ENCODE measurements around the gene F5. TPM values are rescaled to one million over a fixed set of nuclear protein-coding genes. Genes with fewer than 3 reads are reported as not detected.

F5 gene
- total and polyA plus RNA-seq, 10 of the 15 experiments (the other 5 are each of a cell fraction or from before 2014, with no cell fraction given), result under 0.01 to 3.8 (median 0.40) TPM

DNA sequence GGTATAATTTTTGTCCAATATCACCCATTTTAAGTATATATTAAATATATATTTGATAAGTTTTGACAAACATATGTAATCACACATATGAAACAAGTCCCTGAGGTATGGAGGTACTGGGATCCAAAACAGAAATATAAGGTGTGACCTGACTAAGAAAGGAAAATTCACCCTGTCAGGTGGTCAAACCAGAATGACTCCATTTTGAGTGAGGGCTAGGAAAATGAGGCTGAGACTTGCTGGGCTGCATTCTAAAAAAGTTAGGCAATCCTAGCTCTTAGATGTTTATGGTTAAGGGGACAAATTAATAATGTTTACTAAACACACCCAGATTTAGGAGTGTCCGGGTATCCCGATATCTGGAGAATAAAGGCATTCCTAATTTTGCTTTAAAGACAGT lies 89.0 kb downstream of the F5 start:
- H3K9me3 ChIP-seq (replicated peaks; ENCODE audit: control insufficient read depth, insufficient read depth, low read length), result no peaks in the 10 kb centered on the region; the same call in 2 of the 3 replicates
- SMC1A ChIA-PET (ENCODE audit: uncharacterized antibody, unreplicated experiment), result interaction anchor here (0.5 kb wide), 1 partner anchor 125 kb away, joined by 3 read pairs; no protein-coding TSS in a partner anchor
- no peaks in the 10 kb centered on the region for H3K4me1 ChIP-seq (ENCODE audit: control insufficient read depth, insufficient read depth, low read length)
- CTCF ChIA-PET, result interaction anchor here (1.0 kb wide), 1 partner anchor 31 kb away, joined by 3 read pairs; no protein-coding TSS in a partner anchor
- H3K79me2 ChIP-seq (ENCODE audit: control insufficient read depth, insufficient read depth, low read length), result no peaks in the 10 kb centered on the region
- H3K36me3 ChIP-seq (ENCODE audit: control insufficient read depth in 2 of 2, insufficient read depth in 2 of 2, low read length in 1 of 2), result no peaks in the 10 kb centered on the region
- no TSS peak for BruUV-seq (replicated peaks)
- 96% methylated on average over 2 of the region's 2 CpGs for WGBS (ENCODE audit: insufficient coverage, insufficient replicate concordance, low lambda C conversion rate, missing lambda C conversion rate)
- RAD21 ChIA-PET (ENCODE audit: unreplicated experiment), result no interaction called here
- no peak overlapping the region for H2AFZ ChIP-seq (ENCODE audit: control insufficient read depth, low read depth, low read length)
- H4K20me1 ChIP-seq (ENCODE audit: control insufficient read depth, insufficient read depth), result no peaks in the 10 kb centered on the region
- no peak overlapping the region for H3K4me3 ChIP-seq
- no peak overlapping the region for H3K9ac ChIP-seq (ENCODE audit: control insufficient read depth, insufficient read depth, low read length)
- in situ Hi-C loops (cut with MboI) (no loop called here), intact Hi-C loops (cut with micrococcal nuclease; ENCODE audit: unreplicated experiment) (no loop called here)
- DNase-seq (ENCODE audit: low read depth, low spot score) (no peak), FAIRE-seq (no peak), ATAC-seq (no peak)
- POLR2A ChIA-PET, result no interaction called here
- no peaks in the 10 kb centered on the region for H3K27me3 ChIP-seq (replicated peaks in 1 of 2; ENCODE audit: control insufficient read depth in 2 of 2, insufficient read depth in 2 of 2, low read length in 1 of 2)
- no peak overlapping the region for H3K27ac ChIP-seq (ENCODE audit: control insufficient read depth, insufficient read depth)
- H3K4me2 ChIP-seq (ENCODE audit: control insufficient read depth, insufficient read depth), result no peak overlapping the region
- TF ChIP-seq PML (IDR thresholded peaks at IDR 0.05; ENCODE audit: low read length) (no peak), CBX5 (IDR thresholded peaks at IDR 0.05; ENCODE audit: low read depth) (no peak), PAX5 (IDR thresholded peaks at IDR 0.05; ENCODE audit: borderline replicate concordance, low read depth, low read length) (no peak), ZNF207 (IDR thresholded peaks at IDR 0.05; ENCODE audit: borderline replicate concordance) (no peak), GATAD2B (conservative IDR thresholded peaks at IDR 0.05; ENCODE audit: low read depth) (no peak), POLR2AphosphoS2 (IDR thresholded peaks at IDR 0.05; ENCODE audit: low read depth, low read length) (no peak), EP300 (IDR thresholded peaks at IDR 0.05; ENCODE audit: borderline replicate concordance in 1 of 2, control insufficient read depth in 1 of 2, low read depth in 2 of 2, low read length in 2 of 2) (no peak), CEBPB (IDR thresholded peaks at IDR 0.05; ENCODE audit: borderline replicate concordance in 1 of 2, low read depth in 2 of 2, low read length in 2 of 2) (no peak), DPF2 (IDR thresholded peaks at IDR 0.05) (no peak), ZNF384 (IDR thresholded peaks at IDR 0.05; ENCODE audit: borderline replicate concordance, low read depth, low read length) (no peak), RFX5 (IDR thresholded peaks at IDR 0.05; ENCODE audit: low read depth, low read length) (no peak), KAT2A (conservative IDR thresholded peaks at IDR 0.05; ENCODE audit: control insufficient read depth, low read depth, low read length) (no peak), RUNX3 (IDR thresholded peaks at IDR 0.05; ENCODE audit: low read length) (no peak)
- TF ChIP-seq, protein P1, sequence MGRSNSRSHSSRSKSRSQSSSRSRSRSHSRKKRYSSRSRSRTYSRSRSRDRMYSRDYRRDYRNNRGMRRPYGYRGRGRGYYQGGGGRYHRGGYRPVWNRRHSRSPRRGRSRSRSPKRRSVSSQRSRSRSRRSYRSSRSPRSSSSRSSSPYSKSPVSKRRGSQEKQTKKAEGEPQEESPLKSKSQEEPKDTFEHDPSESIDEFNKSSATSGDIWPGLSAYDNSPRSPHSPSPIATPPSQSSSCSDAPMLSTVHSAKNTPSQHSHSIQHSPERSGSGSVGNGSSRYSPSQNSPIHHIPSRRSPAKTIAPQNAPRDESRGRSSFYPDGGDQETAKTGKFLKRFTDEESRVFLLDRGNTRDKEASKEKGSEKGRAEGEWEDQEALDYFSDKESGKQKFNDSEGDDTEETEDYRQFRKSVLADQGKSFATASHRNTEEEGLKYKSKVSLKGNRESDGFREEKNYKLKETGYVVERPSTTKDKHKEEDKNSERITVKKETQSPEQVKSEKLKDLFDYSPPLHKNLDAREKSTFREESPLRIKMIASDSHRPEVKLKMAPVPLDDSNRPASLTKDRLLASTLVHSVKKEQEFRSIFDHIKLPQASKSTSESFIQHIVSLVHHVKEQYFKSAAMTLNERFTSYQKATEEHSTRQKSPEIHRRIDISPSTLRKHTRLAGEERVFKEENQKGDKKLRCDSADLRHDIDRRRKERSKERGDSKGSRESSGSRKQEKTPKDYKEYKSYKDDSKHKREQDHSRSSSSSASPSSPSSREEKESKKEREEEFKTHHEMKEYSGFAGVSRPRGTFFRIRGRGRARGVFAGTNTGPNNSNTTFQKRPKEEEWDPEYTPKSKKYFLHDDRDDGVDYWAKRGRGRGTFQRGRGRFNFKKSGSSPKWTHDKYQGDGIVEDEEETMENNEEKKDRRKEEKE (IDR thresholded peaks at IDR 0.05), result no peak
- TF ChIP-seq, protein P2, sequence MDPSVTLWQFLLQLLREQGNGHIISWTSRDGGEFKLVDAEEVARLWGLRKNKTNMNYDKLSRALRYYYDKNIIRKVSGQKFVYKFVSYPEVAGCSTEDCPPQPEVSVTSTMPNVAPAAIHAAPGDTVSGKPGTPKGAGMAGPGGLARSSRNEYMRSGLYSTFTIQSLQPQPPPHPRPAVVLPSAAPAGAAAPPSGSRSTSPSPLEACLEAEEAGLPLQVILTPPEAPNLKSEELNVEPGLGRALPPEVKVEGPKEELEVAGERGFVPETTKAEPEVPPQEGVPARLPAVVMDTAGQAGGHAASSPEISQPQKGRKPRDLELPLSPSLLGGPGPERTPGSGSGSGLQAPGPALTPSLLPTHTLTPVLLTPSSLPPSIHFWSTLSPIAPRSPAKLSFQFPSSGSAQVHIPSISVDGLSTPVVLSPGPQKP (IDR thresholded peaks at IDR 0.05; ENCODE audit: low read depth, low read length), result no peak
- TF ChIP-seq, protein P3, sequence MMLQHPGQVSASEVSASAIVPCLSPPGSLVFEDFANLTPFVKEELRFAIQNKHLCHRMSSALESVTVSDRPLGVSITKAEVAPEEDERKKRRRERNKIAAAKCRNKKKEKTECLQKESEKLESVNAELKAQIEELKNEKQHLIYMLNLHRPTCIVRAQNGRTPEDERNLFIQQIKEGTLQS (IDR thresholded peaks at IDR 0.05; ENCODE audit: borderline replicate concordance, extremely low read depth, low read depth, low read length), result no peak
- TF ChIP-seq, protein P4, sequence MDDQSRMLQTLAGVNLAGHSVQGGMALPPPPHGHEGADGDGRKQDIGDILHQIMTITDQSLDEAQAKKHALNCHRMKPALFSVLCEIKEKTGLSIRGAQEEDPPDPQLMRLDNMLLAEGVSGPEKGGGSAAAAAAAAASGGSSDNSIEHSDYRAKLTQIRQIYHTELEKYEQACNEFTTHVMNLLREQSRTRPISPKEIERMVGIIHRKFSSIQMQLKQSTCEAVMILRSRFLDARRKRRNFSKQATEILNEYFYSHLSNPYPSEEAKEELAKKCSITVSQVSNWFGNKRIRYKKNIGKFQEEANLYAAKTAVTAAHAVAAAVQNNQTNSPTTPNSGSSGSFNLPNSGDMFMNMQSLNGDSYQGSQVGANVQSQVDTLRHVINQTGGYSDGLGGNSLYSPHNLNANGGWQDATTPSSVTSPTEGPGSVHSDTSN (IDR thresholded peaks at IDR 0.05; ENCODE audit: insufficient replicate concordance, low read depth, low read length), result no peak
- TF ChIP-seq, protein P5, sequence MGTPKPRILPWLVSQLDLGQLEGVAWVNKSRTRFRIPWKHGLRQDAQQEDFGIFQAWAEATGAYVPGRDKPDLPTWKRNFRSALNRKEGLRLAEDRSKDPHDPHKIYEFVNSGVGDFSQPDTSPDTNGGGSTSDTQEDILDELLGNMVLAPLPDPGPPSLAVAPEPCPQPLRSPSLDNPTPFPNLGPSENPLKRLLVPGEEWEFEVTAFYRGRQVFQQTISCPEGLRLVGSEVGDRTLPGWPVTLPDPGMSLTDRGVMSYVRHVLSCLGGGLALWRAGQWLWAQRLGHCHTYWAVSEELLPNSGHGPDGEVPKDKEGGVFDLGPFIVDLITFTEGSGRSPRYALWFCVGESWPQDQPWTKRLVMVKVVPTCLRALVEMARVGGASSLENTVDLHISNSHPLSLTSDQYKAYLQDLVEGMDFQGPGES (IDR thresholded peaks at IDR 0.05), result no peak

All from GM12878 (cell line).